Breast epithelium (tissue), 4 donors: ENCODE measurements around the gene SLC29A4. TPM values are rescaled to one million over a fixed set of nuclear protein-coding genes. Genes with fewer than 3 reads are reported as not detected.
"Not testable (repeated sequence)": the region's sequence is repeated elsewhere in the genome, so short reads cannot be mapped to it uniquely, and the experiment has no call there.

Experiments used
- DNase-seq, 2 donors: peaks; one replicate each; pipeline ENCODE4 v3.0.0-alpha.2; 2019; ENCODE audit warnings: low spot score in 2 of 2
- H3K27ac ChIP-seq, 2 donors: fragments of 200-600 bp; sonication (generic) in 1 of 2; one replicate each; pipeline ENCODE4 v1.5.1; 2016 to 2019; ENCODE audit warnings: mild to moderate bottlenecking in 1 of 2
- H3K27me3 ChIP-seq, 2 donors: fragments of 200-600 bp; sonication (generic) in 1 of 2; one replicate each; pipeline versions ENCODE4 v1.5.1 to v1.6.0; 2017 to 2019; ENCODE audit warnings: control low read depth in 1 of 2, mild to moderate bottlenecking in 1 of 2
- H3K36me3 ChIP-seq: fragments of 200-600 bp; one replicate; pipeline ENCODE4 v1.5.1; 2019
- H3K4me1 ChIP-seq, 2 donors: fragments of 200-600 bp; sonication (generic); one replicate each; pipeline ENCODE4 v1.5.1; 2016 to 2019; ENCODE audit warnings: control low read depth in 1 of 2
- H3K4me3 ChIP-seq, 3 donors: fragments of 200-600 bp; sonication (generic); 1 replicate in 2 of 3; 2 replicates in 1 of 3; pipeline ENCODE4 v1.5.1; 2016 to 2019; ENCODE audit warnings: mild to moderate bottlenecking in 3 of 3, moderate library complexity in 2 of 3
- H3K9me3 ChIP-seq, 2 donors: fragments of 200-600 bp; sonication (generic) in 1 of 2; one replicate each; pipeline ENCODE4 v1.5.1; 2016 to 2019; ENCODE audit warnings: control low read depth in 1 of 2
- POLR2A ChIP-seq: fragments of 450-650 bp; IDR thresholded peaks from one replicate; pipeline ENCODE4 v1.6.1; 2016; ENCODE audit warnings: antibody characterized with exemption, mild to moderate bottlenecking, moderate library complexity
- POLR2AphosphoS5 ChIP-seq, 3 donors: sonication (generic); formaldehyde crosslinking; IDR thresholded peaks; one replicate each; pipeline ENCODE4 v1.6.1; 2017; ENCODE audit warnings: antibody characterized with exemption in 3 of 3
- intact Hi-C: fragments of 100-400 bp; cut with DNase I; formaldehyde crosslinking; loops from one replicate; pipeline ENCODE4 v1.15.1; 2023; ENCODE audit warnings: low total_unique reads
- total RNA-seq, 3 donors: library from RNA; depleted of rRNA; stranded (reverse); fragments of >200 nt; gene quantifications; one replicate each; pipeline ENCODE4 v1.1.0, GENCODE V29; 2016
- TF ChIP-seq, protein P1 (sequence below), 3 donors: fragments of 450-650 bp; IDR thresholded peaks; one replicate each; pipeline ENCODE4 v1.5.1; 2016 to 2017; ENCODE audit warnings: antibody characterized with exemption in 3 of 3, mild to moderate bottlenecking in 3 of 3, moderate library complexity in 3 of 3

SLC29A4 gene
- total RNA-seq, 3 donors from 2014 or later: 1.3 to 13.8 (median 2.3) TPM

GRCh38 chr7:5283421-5284303, 919 bp downstream of the SLC29A4 start:
- H3K9me3 ChIP-seq: no peaks in the 10 kb centered on the region
- no peak for DNase-seq
- TF ChIP-seq POLR2AphosphoS5 (IDR thresholded peaks at IDR 0.05): no peak
- no peak for TF ChIP-seq POLR2A
- TF ChIP-seq, protein P1, sequence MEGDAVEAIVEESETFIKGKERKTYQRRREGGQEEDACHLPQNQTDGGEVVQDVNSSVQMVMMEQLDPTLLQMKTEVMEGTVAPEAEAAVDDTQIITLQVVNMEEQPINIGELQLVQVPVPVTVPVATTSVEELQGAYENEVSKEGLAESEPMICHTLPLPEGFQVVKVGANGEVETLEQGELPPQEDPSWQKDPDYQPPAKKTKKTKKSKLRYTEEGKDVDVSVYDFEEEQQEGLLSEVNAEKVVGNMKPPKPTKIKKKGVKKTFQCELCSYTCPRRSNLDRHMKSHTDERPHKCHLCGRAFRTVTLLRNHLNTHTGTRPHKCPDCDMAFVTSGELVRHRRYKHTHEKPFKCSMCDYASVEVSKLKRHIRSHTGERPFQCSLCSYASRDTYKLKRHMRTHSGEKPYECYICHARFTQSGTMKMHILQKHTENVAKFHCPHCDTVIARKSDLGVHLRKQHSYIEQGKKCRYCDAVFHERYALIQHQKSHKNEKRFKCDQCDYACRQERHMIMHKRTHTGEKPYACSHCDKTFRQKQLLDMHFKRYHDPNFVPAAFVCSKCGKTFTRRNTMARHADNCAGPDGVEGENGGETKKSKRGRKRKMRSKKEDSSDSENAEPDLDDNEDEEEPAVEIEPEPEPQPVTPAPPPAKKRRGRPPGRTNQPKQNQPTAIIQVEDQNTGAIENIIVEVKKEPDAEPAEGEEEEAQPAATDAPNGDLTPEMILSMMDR (IDR thresholded peaks at IDR 0.05): no peak
- H3K4me1 ChIP-seq: no peaks in the 10 kb centered on the region
- no peak overlapping the region for H3K27ac ChIP-seq
- peak overlapping the region; percentile 38 to 65 (median 57) for H3K4me3 ChIP-seq
- intact Hi-C loops: no loop called here
- H3K36me3 ChIP-seq: no peaks in the 10 kb centered on the region
- no peaks in the 10 kb centered on the region for H3K27me3 ChIP-seq

DNA sequence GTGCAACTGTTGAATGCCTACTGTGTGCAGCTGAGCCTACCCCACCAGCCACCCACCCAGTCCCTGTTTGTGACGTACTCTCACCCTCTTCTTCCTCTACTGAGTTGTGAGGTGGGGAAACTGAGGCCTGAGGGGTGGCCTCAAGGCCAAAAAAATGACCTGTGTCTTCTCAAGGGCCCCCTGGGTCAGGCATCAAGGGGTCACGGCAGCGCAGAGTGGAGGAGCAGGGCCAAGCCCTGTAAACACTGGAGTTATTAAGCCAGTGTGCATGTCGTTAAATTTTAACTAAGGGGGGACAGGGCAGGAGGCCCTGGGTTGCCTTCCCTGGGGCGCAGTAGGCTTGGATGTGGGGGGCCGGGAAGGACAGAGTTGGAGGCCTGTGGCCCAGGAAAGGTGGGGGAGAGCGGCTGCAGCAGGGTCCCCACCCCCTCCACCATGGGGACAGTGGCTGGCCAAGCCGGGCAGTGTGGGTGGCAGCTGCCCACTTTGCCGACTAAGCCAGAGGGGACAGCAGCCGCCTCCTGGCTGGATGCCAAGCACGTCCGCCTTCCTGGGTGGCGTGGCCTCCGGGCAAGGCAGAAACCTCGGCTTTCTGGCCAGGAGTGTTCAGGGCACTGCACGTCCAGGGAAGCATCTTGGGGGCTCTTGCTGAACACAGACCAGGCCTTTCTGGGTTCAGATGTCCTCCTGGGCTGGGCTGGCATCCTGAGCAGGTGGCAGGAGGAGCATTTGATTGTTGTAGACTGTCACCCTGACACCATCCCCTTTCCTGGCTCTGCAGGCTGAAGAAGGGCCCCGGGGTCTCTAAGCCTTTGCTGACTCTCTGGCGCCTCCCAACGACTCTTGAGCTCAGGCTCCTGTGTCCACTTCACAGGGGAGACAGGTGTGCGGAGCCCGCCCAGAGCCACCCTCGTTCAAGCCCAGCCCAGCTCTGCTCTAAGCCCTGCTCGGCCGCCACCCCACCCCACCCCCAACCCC, 1.9 kb downstream of the SLC29A4 start:
- Histone ChIP-seq H3K36me3 (no peaks in the 10 kb centered on the region), H3K27me3 (no peaks in the 10 kb centered on the region), H3K4me3 (no peak overlapping the region), H3K27ac (no peak overlapping the region), H3K9me3 (no peaks in the 10 kb centered on the region), H3K4me1 (no peaks in the 10 kb centered on the region)
- no peak for DNase-seq
- TF ChIP-seq, protein P1 (IDR thresholded peaks at IDR 0.05): no peak
- TF ChIP-seq POLR2AphosphoS5 (IDR thresholded peaks at IDR 0.05) (no peak), POLR2A (no peak)
- intact Hi-C loops: no loop called here

DNA sequence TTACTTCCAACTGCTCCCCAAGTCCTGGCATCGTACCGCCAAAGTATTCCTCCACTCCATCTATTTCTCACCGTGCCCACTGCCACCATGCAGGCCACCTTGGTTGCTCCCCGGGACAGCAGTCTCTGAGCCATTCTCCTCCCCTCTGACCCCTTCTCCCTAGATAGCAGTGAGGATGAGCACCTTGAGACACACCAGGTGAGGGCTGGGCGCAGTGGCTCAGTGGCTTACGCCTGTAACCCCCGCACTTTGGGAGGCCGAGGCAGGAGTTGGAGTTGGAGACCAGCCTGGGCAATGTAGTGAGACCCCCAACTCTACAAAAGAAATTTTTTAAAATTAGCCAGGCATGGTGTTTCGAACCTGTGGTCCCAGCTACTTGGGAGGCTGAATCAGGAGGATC, 4.2 kb downstream of the SLC29A4 start:
- H3K36me3 ChIP-seq: no peaks in the 10 kb centered on the region
- TF ChIP-seq POLR2AphosphoS5 (IDR thresholded peaks at IDR 0.05): no peak
- TF ChIP-seq, protein P1 (IDR thresholded peaks at IDR 0.05): no peak
- no peak for TF ChIP-seq POLR2A
- intact Hi-C loops: no loop called here
- no peaks in the 10 kb centered on the region for H3K9me3 ChIP-seq
- H3K4me1 ChIP-seq: no peaks in the 10 kb centered on the region
- no peak overlapping the region for H3K27ac ChIP-seq
- H3K4me3 ChIP-seq: no peak overlapping the region
- H3K27me3 ChIP-seq: no peaks in the 10 kb centered on the region
- no peak for DNase-seq

- H3K4me1 ChIP-seq, H3K27me3 ChIP-seq, H3K4me3 ChIP-seq, DNase-seq, H3K9me3 ChIP-seq, H3K36me3 ChIP-seq, H3K27ac ChIP-seq, intact Hi-C loops: not testable (repeated sequence)
These were observed 4.6 kb downstream of the SLC29A4 start for GRCh38 chr7:5287373-5287772.

- Histone ChIP-seq H3K4me1 (no peaks in the 10 kb centered on the region), H3K4me3 (no peak overlapping the region), H3K9me3 (no peaks in the 10 kb centered on the region), H3K27me3 (no peaks in the 10 kb centered on the region), H3K27ac (no peak overlapping the region), H3K36me3 (no peaks in the 10 kb centered on the region)
- TF ChIP-seq, protein P1 (IDR thresholded peaks at IDR 0.05): no peak
- TF ChIP-seq POLR2A: no peak
- no peak for TF ChIP-seq POLR2AphosphoS5 (IDR thresholded peaks at IDR 0.05)
- intact Hi-C loops: no loop called here
- DNase-seq: no peak
These were observed 5.1 kb downstream of the SLC29A4 start for GRCh38 chr7:5287802-5288201.

DNA sequence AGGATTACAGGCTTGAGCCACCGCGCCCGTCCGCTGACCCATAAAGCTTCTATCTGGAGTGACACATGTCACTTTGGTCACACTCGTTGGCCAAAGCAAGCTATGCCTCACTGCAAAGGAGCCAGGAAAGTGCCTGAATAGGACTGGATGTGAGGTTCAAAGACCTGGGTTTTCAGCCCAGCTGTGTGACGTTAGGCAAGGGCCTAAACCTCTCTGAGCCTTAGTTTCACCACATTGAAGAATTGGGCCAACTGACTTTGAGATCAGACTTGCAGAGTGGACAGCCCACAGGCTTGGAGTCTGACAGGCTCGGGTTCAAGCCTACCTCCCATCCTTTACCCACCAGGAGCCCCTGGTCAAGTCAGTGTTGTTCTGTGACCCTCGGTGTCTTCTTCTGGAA, 5.8 kb downstream of the SLC29A4 start:
- H3K4me1 ChIP-seq, DNase-seq, H3K27ac ChIP-seq, H3K36me3 ChIP-seq, H3K4me3 ChIP-seq, intact Hi-C loops, H3K27me3 ChIP-seq, H3K9me3 ChIP-seq: not testable (repeated sequence)
